MM.1S (cell line): ENCODE measurements around the gene GCG.

ENCODE experiments used
- DNase-seq: peaks from one replicate; pipeline ENCODE4 v3.0.0-alpha.2; 2015
- H2AFZ ChIP-seq: fragments of 300-600 bp; sonication (generic); 2 replicates; pipeline ENCODE4 v1.6.0; 2016; ENCODE audit warnings: antibody characterized with exemption, low read length
- H3F3A ChIP-seq: fragments of 300-600 bp; sonication (generic); 2 replicates; pipeline ENCODE4 v1.6.1; 2016; ENCODE audit warnings: mild to moderate bottlenecking, antibody characterized with exemption, low read length, moderate library complexity, mixed read lengths; ENCODE audit not compliant: insufficient read depth
- H3K27ac ChIP-seq: fragments of 300-600 bp; sonication (generic); 2 replicates; pipeline ENCODE4 v1.5.1; 2016; ENCODE audit warnings: mild to moderate bottlenecking, low read length
- H3K27me3 ChIP-seq: fragments of 300-600 bp; sonication (generic); replicated peaks from 2 replicates; pipeline ENCODE4 v1.6.0; 2016; ENCODE audit warnings: low read length; ENCODE audit not compliant: insufficient read depth
- H3K36me3 ChIP-seq: fragments of 300-600 bp; sonication (generic); replicated peaks from 2 replicates; pipeline ENCODE4 v1.6.1; 2016; ENCODE audit warnings: mild to moderate bottlenecking, low read length, mixed read lengths; ENCODE audit not compliant: insufficient read depth
- H3K4me1 ChIP-seq: fragments of 300-600 bp; sonication (generic); 2 replicates; pipeline ENCODE4 v1.6.1; 2016; ENCODE audit warnings: low read length, mixed read lengths
- H3K4me2 ChIP-seq: fragments of 300-600 bp; sonication (generic); 2 replicates; pipeline ENCODE4 v1.6.0; 2016; ENCODE audit warnings: low read depth, low read length
- H3K4me3 ChIP-seq: fragments of 300-600 bp; sonication (generic); 2 replicates; pipeline ENCODE4 v1.5.1; 2016; ENCODE audit warnings: low read length, mixed read lengths
- H3K79me2 ChIP-seq: fragments of 300-600 bp; sonication (generic); 2 replicates; pipeline ENCODE4 v1.6.1; 2016; ENCODE audit warnings: mixed run types, low read length, mixed read lengths
- H3K9ac ChIP-seq: fragments of 300-600 bp; sonication (generic); 2 replicates; pipeline ENCODE4 v1.6.1; 2016; ENCODE audit warnings: low read length, mixed read lengths
- H3K9me2 ChIP-seq: fragments of 300-600 bp; sonication (generic); replicated peaks from 2 replicates; pipeline ENCODE4 v1.6.1; 2016; ENCODE audit warnings: mild to moderate bottlenecking, low read length, mixed read lengths; ENCODE audit not compliant: insufficient read depth
- H3K9me3 ChIP-seq: fragments of 300-600 bp; sonication (generic); replicated peaks from 2 replicates; pipeline ENCODE4 v1.6.1; 2016; ENCODE audit warnings: mild to moderate bottlenecking, low read length, mixed read lengths; ENCODE audit not compliant: insufficient read depth
- H4K20me1 ChIP-seq: fragments of 300-600 bp; sonication (generic); 2 replicates; pipeline ENCODE4 v1.6.1; 2016; ENCODE audit warnings: mild to moderate bottlenecking, low read length, moderate library complexity, mixed read lengths; ENCODE audit not compliant: insufficient read depth
- EZH2 ChIP-seq: fragments of 300-600 bp; sonication (generic); optimal IDR thresholded peaks from 2 replicates; pipeline ENCODE3; 2017; ENCODE audit warnings: low read depth, mild to moderate bottlenecking, antibody characterized with exemption, low read length, mixed read lengths
- EZH2phosphoT487 ChIP-seq: fragments of 300-600 bp; sonication (generic); IDR thresholded peaks from 2 replicates; pipeline ENCODE4 v1.6.1; 2018; ENCODE audit warnings: antibody characterized with exemption, low read length
- TF ChIP-seq, protein P1 (sequence below): fragments of 300-600 bp; sonication (generic); IDR thresholded peaks from 2 replicates; pipeline ENCODE4 v1.5.1; 2016; ENCODE audit warnings: antibody characterized with exemption, low read length, mixed read lengths

Gene GCG

DNA sequence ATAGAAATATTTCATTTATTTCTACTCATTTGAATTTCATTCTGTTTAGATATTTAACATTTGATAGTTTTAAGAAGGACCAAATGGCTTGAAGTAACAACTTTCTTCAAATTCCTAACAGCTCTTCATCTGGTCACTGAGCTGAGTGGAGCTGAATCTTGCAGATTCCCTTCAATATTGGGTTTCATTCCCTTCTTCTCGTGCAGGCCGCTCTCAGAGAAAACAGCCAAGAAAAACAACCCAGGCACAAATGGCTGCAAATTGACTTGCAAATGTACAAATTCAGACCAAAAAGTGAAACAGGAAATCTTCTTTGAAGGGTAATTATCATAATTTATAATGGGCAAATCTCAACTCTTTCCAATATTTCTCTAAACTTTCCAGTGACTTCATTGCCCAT is 30.3 kb upstream of the GCG start:
- Histone ChIP-seq H3K36me3 (no peaks in the 10 kb centered on the region), H3K9ac (no peak overlapping the region), H2AFZ (no peak overlapping the region), H3K27ac (no peak overlapping the region), H3K79me2 (no peaks in the 10 kb centered on the region), H4K20me1 (no peaks in the 10 kb centered on the region), H3K4me2 (no peak overlapping the region), H3K4me1 (no peaks in the 10 kb centered on the region), H3K9me3 (no peaks in the 10 kb centered on the region), H3F3A (no peaks in the 10 kb centered on the region), H3K9me2 (no peaks in the 10 kb centered on the region), H3K27me3 (no peaks in the 10 kb centered on the region), H3K4me3 (no peak overlapping the region)
- no peak for DNase-seq
- TF ChIP-seq EZH2 (no peak), EZH2phosphoT487 (no peak)
- TF ChIP-seq, protein P1, sequence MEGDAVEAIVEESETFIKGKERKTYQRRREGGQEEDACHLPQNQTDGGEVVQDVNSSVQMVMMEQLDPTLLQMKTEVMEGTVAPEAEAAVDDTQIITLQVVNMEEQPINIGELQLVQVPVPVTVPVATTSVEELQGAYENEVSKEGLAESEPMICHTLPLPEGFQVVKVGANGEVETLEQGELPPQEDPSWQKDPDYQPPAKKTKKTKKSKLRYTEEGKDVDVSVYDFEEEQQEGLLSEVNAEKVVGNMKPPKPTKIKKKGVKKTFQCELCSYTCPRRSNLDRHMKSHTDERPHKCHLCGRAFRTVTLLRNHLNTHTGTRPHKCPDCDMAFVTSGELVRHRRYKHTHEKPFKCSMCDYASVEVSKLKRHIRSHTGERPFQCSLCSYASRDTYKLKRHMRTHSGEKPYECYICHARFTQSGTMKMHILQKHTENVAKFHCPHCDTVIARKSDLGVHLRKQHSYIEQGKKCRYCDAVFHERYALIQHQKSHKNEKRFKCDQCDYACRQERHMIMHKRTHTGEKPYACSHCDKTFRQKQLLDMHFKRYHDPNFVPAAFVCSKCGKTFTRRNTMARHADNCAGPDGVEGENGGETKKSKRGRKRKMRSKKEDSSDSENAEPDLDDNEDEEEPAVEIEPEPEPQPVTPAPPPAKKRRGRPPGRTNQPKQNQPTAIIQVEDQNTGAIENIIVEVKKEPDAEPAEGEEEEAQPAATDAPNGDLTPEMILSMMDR, result no peak

DNA sequence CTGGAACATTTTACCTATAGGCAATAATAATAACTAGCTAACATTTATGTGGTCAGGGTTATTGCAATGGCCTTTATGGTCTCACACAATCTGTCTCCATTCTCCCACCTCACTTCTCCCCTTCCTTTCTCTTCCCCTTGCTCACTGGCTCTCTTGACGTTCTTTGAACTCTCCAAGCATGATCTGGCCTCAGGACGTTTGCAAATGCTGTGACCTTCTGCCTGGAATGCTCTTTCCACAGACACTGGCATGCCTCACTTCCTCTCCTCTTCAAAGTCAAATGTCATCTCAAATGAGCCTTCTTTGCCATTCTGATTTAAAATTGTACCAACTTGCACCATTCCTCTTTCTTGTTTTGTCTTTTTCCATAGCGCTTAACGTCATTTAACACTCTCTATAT is 25.3 kb upstream of the GCG start:
- Histone ChIP-seq H3F3A (no peaks in the 10 kb centered on the region), H3K27ac (no peak overlapping the region), H3K4me1 (no peaks in the 10 kb centered on the region), H3K9me3 (no peaks in the 10 kb centered on the region), H3K4me2 (no peak overlapping the region), H3K36me3 (no peaks in the 10 kb centered on the region), H3K9me2 (no peaks in the 10 kb centered on the region), H4K20me1 (no peaks in the 10 kb centered on the region), H2AFZ (no peak overlapping the region), H3K27me3 (no peaks in the 10 kb centered on the region), H3K9ac (no peak overlapping the region), H3K4me3 (no peak overlapping the region), H3K79me2 (no peaks in the 10 kb centered on the region)
- no peak for DNase-seq
- TF ChIP-seq, protein P1, result no peak
- TF ChIP-seq EZH2phosphoT487 (no peak), EZH2 (no peak)

- Histone ChIP-seq H3K79me2 (no peaks in the 10 kb centered on the region), H3K9ac (no peak overlapping the region), H3K9me2 (no peaks in the 10 kb centered on the region), H2AFZ (no peak overlapping the region), H3K4me3 (no peak overlapping the region), H3K27ac (no peak overlapping the region), H3K36me3 (no peaks in the 10 kb centered on the region), H3K9me3 (no peaks in the 10 kb centered on the region), H3K4me1 (no peaks in the 10 kb centered on the region), H3K27me3 (no peaks in the 10 kb centered on the region), H3K4me2 (no peak overlapping the region), H4K20me1 (no peaks in the 10 kb centered on the region), H3F3A (no peaks in the 10 kb centered on the region)
- no peak for DNase-seq
- TF ChIP-seq EZH2phosphoT487 (no peak), EZH2 (no peak)
- TF ChIP-seq, protein P1, result no peak
Observed at GRCh38 chr2:162175714-162176113, 23.7 kb upstream of the GCG start.
